Transverse colon (tissue), 4 donors: ENCODE data around the gene NBPF1. TPM values are rescaled to one million over a fixed set of nuclear protein-coding genes. Genes with fewer than 3 reads are reported as not detected.
"Not testable (repeated sequence)": the region's sequence is repeated elsewhere in the genome, so short reads cannot be mapped to it uniquely, and the experiment has no call there.

Experiments
- DNase-seq: peaks from one replicate; pipeline ENCODE4 v3.0.0-alpha.2; 2019
- H3K27ac ChIP-seq, 4 donors: fragments of 200-600 bp; sonication (generic); 2 replicates each; pipeline ENCODE4 v1.5.1; 2016 to 2018; ENCODE audit warnings: inconsistent platforms in 4 of 4
- H3K27me3 ChIP-seq: fragments of 200-600 bp; sonication (generic); 2 replicates; pipeline ENCODE4 v1.5.1; 2017; ENCODE audit warnings: inconsistent platforms
- H3K36me3 ChIP-seq, 4 donors: fragments of 200-600 bp; sonication (generic); 2 replicates each; pipeline ENCODE4 v1.5.1; 2017 to 2019; ENCODE audit warnings: inconsistent platforms in 4 of 4
- H3K4me1 ChIP-seq, 4 donors: fragments of 200-600 bp; sonication (generic); 2 replicates each; pipeline ENCODE4 v1.5.1; 2017 to 2020; ENCODE audit warnings: inconsistent platforms in 4 of 4
- H3K4me3 ChIP-seq, 4 donors: fragments of 200-600 bp; sonication (generic); 1 replicate in 1 of 4; 2 replicates in 3 of 4; pipeline versions ENCODE4 v1.5.1 to v1.6.1; 2017 to 2019; ENCODE audit warnings: inconsistent platforms in 4 of 4
- H3K9me3 ChIP-seq, 2 donors: fragments of 200-600 bp; sonication (generic); 2 replicates each; pipeline ENCODE4 v1.5.1; 2017 to 2019; ENCODE audit warnings: inconsistent platforms in 2 of 2
- CTCF ChIP-seq, 5 experiments: fragments of 200-600 bp in 3 of 5; fragments of 450-650 bp in 2 of 5; sonication (generic) in 3 of 5; IDR thresholded peaks; 1 replicate in 2 of 5; 2 replicates in 3 of 5; pipeline ENCODE4 v1.5.1; 2016 to 2017; ENCODE audit warnings: antibody characterized with exemption in 5 of 5, inconsistent platforms in 3 of 5, mild to moderate bottlenecking in 2 of 5, moderate library complexity in 1 of 5
- EP300 ChIP-seq: sonication (generic); formaldehyde crosslinking; IDR thresholded peaks from one replicate; pipeline ENCODE4 v1.6.1; 2017; ENCODE audit warnings: antibody characterized with exemption, low read depth
- POLR2A ChIP-seq: fragments of 450-650 bp; IDR thresholded peaks from one replicate; pipeline ENCODE4 v1.6.1; 2016; ENCODE audit warnings: antibody characterized with exemption, mild to moderate bottlenecking, moderate library complexity
- POLR2AphosphoS5 ChIP-seq, 3 donors: sonication (generic); formaldehyde crosslinking; IDR thresholded peaks; one replicate each; pipeline ENCODE4 v1.6.1; 2016; ENCODE audit warnings: antibody characterized with exemption in 3 of 3
- WGBS, 2 donors: methylation state at CpG; one replicate each; pipeline ENCODE4 v1.1.5; 2018; ENCODE audit warnings: low coverage in 1 of 2; 5-methylcytosine and 5-hydroxymethylcytosine counted together
- in situ Hi-C, 4 donors: fragments of 200-750 bp; cut with MboI; loops; one replicate each; pipeline versions ENCODE4 v1.15.0 to v1.15.1; 2017; ENCODE audit warnings: low sequenced_read_pairs in 3 of 4, low pct_ligation_motif_present in 1 of 4, low pct_unique_long_range_greater_than_20kb in 1 of 4
- intact Hi-C: fragments of 100-400 bp; cut with DNase I; formaldehyde crosslinking; loops from one replicate; pipeline ENCODE4 v1.15.1; 2023; ENCODE audit warnings: low total_unique reads
- total RNA-seq, 4 donors: library from RNA; depleted of rRNA; stranded (reverse); fragments of >200 nt; gene quantifications; one replicate each; pipeline ENCODE4 v1.1.0, GENCODE V29; 2016

The NBPF1 gene
- total RNA-seq, 4 donors from 2014 or later: 70.1 to 178 (median 148) TPM

GRCh38 chr1:16605532-16606505 is 7.5 kb downstream of the NBPF1 start:
- no peak for DNase-seq
- TF ChIP-seq POLR2A: no peak
- TF ChIP-seq EP300: no peak
- TF ChIP-seq POLR2AphosphoS5 (IDR thresholded peaks at IDR 0.05): no peak
- no peak for TF ChIP-seq CTCF (IDR thresholded peaks at IDR 0.05)
- Histone ChIP-seq H3K27me3 (no peaks in the 10 kb centered on the region), H3K27ac (peak overlapping the region; percentile 1 to 49 (median 10)), H3K36me3 (peaks cover 0 to 26% (median 5%) of the 10 kb centered on the region in 4 donors), H3K4me3 (no peak overlapping the region), H3K4me1 (peaks cover 7 to 21% (median 13%) of the 10 kb centered on the region in 4 donors), H3K9me3 (no peaks in the 10 kb centered on the region)
- intact Hi-C loops (no loop called here), in situ Hi-C loops (no loop called here)
- 77 to 78% methylated on average over 12 of the region's 12 CpGs for WGBS, 2 donors

- no peaks in the 10 kb centered on the region for H3K27me3 ChIP-seq
- peak overlapping the region; percentile 1 to 49 (median 10) for H3K27ac ChIP-seq
- in situ Hi-C loops (no loop called here), intact Hi-C loops (no loop called here)
- no peak for DNase-seq
- peaks cover 0 to 26% (median 5%) of the 10 kb centered on the region in 4 donors for H3K36me3 ChIP-seq
- H3K4me3 ChIP-seq: no peak overlapping the region
- peaks cover 7 to 21% (median 13%) of the 10 kb centered on the region in 4 donors for H3K4me1 ChIP-seq
- no peaks in the 10 kb centered on the region for H3K9me3 ChIP-seq
- WGBS, 2 donors: 83 to 86% methylated on average over 1 of the region's 1 CpG
- no peak for TF ChIP-seq EP300
- no peak for TF ChIP-seq POLR2AphosphoS5 (IDR thresholded peaks at IDR 0.05)
- TF ChIP-seq CTCF (IDR thresholded peaks at IDR 0.05): no peak
- TF ChIP-seq POLR2A: no peak
Measured at GRCh38 chr1:16605213-16605525, 8.2 kb downstream of the NBPF1 start.

- intact Hi-C loops, in situ Hi-C loops, DNase-seq, H3K27me3 ChIP-seq, H3K9me3 ChIP-seq, H3K4me3 ChIP-seq: not testable (repeated sequence)
- Histone ChIP-seq H3K27ac (peak overlapping the region; percentile 5 to 49 (median 28)), H3K4me1 (peaks cover 7 to 21% (median 13%) of the 10 kb centered on the region in 4 donors), H3K36me3 (peaks cover 0 to 26% (median 5%) of the 10 kb centered on the region in 4 donors)
- 55% methylated on average over 2 of the region's 2 CpGs for WGBS, 2 donors
Measured at GRCh38 chr1:16604514-16605212, 8.7 kb downstream of the NBPF1 start.

GRCh38 chr1:16603623-16604022 is 9.7 kb downstream of the NBPF1 start:
- Histone ChIP-seq H3K36me3 (peaks cover 0 to 26% (median 5%) of the 10 kb centered on the region in 4 donors), H3K4me1 (peaks cover 7 to 21% (median 13%) of the 10 kb centered on the region in 4 donors)
- H3K4me3 ChIP-seq, H3K9me3 ChIP-seq, H3K27ac ChIP-seq, intact Hi-C loops, H3K27me3 ChIP-seq, in situ Hi-C loops, DNase-seq: not testable (repeated sequence)
- 73% methylated on average over 2 of the region's 2 CpGs; no CpG with 5 or more reads in 1 of the 2 donors for WGBS, 2 donors

GRCh38 chr1:16602336-16603011 is 10.9 kb downstream of the NBPF1 start:
- 96 to 100% methylated on average over 1 to 2 of the region's 5 CpGs for WGBS, 2 donors
- in situ Hi-C loops, H3K9me3 ChIP-seq, intact Hi-C loops, H3K27me3 ChIP-seq, DNase-seq, H3K4me3 ChIP-seq: not testable (repeated sequence)
- Histone ChIP-seq H3K27ac (peak overlapping the region in 1 of 4 donors; percentile 13), H3K4me1 (peaks cover 7 to 21% (median 13%) of the 10 kb centered on the region in 4 donors), H3K36me3 (peaks cover 0 to 14% (median 4%) of the 10 kb centered on the region in 4 donors)
